Measurements from ENCODE around the gene C2orf68. TPM values are rescaled to one million over a fixed set of nuclear protein-coding genes. Genes with fewer than 3 reads are reported as not detected.
A peak's percentile ranks its signal among the peaks of the same experiment; 100 is the strongest.
"Not testable (repeated sequence)": the region's sequence is repeated elsewhere in the genome, so short reads cannot be mapped to it uniquely, and the experiment has no call there.

Gene C2orf68
- total RNA-seq, 1 donor from 2014 or later, result 47.8 TPM

DNA sequence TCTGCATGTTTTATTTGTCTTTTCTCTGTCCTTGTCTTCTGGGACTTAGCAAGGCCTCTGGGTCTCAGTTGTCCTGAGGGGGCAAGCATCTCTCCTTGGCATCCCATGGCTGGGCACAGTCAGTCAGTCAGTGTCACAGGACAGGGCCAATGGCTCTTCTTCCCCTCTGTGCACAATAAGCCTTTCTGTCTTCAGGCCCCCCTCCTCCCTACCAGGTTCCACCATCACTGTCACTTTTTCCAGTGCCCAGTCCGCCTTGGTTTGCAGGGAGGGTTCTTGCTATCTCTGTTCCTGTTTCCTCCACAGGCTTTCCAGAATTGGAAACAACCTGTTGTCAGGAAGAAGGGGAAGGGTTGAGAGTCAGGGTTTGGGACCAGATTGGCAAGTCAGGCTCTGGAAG, 29.4 kb downstream of the C2orf68 start:
- DNase-seq (ENCODE audit: low spot score), result no peak

DNA sequence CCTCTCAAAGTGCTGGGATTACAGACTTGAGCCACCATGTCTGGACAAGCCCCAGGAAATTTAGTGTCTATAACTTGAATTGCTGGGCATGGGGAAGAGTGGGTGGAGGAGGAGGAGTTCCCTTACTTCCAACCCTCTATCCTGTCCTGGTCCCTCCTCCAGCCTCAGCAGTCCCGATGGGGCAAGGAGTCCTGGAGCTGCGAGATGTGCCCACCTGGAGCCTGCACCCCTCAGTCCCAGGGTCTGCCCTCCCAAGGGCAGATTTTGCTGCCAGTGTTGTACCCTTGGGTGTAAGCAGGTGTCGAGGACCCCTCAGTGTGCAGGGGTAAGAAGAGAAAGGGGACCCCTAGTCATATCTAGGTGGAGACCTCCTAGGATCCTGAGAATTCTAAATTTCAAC, 31.7 kb downstream of the C2orf68 start:
- no peak for DNase-seq (ENCODE audit: low spot score)

DNA sequence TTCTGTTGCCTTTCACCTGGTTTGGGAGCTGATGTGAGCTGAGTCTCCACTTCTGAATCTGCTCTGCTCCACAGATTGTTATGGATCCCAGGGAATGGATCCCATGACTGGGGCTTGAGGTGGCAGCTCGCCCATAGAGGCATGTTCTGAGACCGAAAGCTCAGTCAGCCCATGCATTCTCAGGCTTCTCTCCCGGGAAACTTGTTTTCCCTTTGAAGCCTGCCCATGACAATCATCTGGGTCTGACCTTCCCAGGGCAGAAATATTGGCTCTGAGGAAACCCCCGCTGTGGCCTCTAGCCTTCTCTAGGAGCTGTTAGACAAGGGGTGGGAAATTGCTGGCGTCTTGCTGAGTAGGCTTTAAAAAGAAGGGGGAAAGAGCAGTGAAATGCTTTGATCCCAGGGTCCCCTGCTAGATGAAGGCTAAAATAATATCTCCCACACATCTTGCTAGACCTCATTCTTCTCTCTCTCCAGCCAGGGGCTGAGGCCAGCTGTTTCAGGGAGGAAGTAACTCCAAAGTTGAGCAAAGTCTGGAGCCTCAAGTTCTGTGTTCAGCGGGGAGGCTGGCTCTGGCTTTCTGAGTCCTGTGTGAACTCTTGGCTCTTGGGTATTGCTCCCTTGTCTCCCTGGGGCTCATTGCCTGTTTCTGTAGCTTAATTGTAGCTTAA, 32.5 kb downstream of the C2orf68 start:
- no peak for DNase-seq (ENCODE audit: low spot score)

DNA sequence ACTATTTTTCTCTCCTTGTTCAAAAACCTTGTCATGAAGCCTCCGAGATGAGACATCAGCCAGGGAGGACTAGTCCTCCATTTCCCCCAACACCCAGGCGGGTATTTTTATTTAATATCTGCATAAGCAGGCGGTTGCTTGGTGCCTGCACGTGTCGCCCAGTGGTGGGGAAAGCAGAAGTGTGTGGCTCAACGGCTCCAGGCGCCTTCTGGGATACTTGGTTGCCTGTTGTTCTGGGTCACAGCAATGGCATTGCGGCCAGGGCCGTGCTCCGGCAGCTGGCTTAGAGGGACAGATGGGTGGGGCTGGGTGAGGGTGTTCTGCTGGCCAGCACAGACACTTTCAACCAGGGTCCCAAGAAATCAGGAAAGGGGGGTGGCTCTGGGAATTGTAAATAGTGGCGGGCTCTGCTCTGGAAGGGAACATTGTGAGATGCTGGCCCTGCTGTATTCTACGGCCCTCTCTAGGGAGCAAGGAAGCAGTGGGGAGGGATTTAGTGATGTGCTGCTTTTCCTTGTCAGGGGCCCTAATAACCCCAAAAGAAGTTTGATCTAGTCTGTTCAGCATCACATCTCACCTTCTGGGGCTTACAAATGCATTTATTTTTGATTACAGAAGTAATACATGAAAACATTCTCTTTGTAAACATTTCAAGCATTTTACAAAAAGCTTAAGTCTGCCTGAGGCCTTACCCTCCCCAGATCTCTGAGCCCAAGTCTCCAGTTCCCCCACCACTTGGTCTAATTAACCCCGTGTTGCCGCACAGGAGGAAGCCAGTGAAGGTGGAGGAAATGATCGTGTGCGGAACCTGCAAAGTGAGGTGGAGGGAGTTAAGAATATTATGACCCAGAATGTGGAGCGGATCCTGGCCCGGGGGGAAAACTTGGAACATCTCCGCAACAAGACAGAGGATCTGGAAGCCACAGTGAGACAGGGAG, 33.4 kb downstream of the C2orf68 start:
- DNase-seq (ENCODE audit: low spot score), result peak; percentile 44

DNA sequence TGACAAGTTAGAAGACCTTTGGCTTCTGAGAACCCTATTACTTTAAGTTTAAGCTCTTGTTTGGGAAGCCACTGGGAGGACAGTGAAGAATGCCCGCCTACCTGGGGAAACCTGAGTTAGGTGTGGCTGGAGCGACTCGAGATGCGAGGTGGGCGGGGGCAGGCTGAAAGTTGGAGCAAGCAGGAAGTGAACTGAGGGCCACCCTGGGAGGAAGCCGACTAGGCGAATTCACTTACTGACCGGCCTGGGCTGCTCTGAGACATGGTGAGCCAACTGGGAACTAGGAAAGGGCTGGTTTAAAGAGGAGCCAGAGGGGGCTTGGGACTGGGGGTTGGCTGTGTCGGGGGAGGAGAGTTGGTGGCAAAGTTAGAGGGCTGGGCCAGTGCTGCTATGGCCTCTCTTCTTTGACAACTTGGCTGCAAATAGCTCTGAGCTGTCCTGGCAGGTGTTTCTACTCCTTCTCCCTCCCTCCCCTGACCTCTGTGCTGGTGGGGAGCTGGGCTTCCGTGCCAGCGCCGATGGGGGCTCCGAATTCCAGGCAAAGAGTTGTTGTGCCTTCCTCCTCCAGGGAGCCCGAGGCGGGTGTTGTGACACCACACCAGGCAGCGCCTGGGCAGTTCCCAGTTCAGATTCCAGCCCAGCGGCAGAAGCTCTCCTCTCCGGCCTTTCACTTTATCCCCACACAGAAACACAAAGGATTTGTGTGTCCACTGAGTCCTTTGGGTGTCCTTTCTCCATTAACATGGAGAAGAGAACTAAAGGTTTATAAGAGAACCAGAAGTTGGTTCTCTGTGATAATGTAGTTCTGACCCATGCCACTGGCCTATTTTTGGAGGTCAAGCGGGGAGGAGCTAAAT, 34.3 kb downstream of the C2orf68 start, which contains the start of gene VAMP8:
TSS of gene VAMP8 (plus strand) at position 201 of the 857 bp plus-strand sequence. CDS start at position 262, 61 bp downstream.
- peak; percentile 83 for DNase-seq (ENCODE audit: low spot score)

DNA sequence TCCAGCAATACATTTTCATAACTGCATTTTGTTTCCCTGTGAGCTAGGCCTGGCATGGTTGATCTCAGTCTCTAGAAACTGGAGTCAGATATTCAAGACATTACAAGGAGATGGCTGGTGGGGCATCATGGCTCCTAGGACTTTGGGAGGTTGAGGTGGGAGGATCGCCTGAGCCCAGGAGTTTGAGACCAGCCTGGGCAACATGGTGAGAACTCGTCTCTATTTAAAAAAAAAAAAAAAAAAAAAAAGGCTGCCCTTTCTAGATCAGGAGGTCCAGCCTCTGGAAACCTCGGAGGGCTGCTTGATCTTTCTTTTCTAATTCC, 34.8 kb downstream of the C2orf68 start:
- DNase-seq (ENCODE audit: low spot score), result no peak

DNA sequence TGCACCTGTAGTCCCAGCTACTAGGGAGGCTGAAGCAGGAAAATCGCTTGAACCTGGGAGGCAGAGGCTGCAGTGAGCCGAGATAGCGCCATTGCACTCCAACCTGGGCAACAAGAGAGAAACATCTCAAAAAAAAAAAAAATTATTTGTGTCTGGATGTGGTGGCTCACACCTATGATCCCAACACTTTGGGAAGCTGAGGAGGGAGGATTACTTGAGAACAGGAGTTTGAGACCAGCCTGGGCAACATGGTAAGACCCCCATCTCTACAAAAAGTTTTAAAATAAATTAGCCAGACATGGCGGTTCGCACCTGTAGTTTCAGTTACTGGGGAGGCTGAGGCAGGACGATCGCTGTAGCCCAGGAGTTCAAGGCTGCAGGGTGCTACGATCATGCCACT, 36.1 kb downstream of the C2orf68 start:
- no peak for DNase-seq (ENCODE audit: low spot score)

DNA sequence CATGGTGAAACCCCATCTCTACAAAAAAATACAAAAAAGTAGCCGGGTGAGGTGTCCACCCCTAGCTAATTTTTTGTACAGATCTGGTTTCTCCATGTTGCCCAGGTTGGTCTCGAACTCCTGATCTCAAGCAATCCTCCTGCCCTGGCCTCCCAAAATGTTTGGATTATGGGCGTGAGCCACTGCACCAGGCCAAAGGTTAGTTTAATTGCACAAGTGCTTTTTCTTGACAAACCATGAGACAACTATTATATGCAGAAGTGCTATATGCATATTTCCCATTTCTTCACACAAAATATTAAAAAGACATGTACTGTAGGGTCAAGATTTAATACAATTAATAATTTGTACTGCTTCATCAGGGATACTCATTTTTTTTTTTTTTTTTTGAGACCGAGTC, 45.6 kb downstream of the C2orf68 start:
- no peak for DNase-seq (ENCODE audit: low spot score)

DNA sequence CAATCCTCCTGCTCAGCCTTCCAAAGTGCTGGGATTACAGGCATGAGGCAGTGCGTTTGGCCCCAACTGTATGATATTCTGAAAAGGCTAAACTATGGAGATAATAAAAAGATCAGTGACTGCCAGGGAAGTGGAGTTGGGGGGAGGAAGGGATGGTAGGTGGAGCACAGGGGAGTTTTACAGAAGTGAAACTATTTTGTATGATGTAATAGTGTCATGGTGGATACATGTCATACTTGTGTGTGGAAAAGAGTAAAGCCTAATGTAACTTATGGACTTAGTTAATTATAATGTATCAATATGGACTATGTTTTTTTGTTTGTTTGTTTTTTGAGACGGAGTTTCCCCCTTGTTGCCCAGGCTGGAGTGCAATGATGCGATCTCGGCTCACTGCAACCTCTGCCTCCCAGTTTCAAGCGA, 47.7 kb downstream of the C2orf68 start:
- no peak for DNase-seq (ENCODE audit: low spot score)

DNA sequence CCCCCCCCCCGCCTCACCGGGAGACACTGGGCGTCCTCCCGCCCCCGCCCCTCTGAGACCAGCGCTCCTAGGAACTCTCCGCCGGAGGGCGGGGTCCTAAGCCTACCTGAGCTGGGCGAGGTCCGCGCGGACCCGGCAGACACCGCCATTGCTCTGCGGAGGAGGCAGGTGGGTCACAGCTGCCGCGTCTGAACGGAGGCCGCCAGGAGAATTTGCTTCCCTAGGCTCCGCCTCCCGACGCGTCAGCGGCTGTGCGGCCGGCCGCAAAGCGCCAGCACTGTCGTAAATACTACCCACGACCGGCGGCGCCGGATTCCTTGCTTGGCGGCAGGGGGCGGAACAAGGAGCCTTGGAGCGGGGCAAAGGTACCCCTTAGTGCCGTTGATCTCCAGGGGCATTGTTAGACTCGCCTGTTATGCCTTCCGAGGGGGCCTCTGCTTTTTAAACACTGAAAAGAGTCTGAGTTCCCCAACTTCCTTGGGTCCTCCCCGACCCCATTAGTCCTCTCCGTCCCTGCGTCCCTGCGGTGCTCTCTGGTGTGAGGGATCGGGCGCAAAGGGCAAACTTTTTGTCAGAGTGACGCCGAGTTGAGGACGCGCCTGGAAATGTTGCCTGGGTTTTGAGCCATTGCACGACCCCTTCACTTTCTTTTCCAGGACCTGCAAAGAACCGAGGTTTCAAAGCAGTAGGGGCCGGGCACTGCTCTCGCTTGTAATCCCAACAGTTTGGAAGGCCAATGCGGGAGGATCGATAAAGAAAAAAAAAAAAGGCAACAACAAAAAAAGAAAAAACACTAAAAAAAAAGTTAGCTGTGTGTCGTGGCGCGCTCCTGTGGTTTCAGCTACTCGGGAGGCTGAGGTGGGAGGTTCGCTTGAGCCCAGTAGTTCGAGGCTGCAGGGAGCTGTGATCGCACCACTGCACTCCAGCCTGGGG, 50.3 kb downstream of the C2orf68 start, which contains the start of gene GGCX:
TSS of gene GGCX (minus strand) at position 214 of the 933 bp plus-strand sequence. CDS start at position 149, 65 bp downstream.
- peak; percentile 96 for DNase-seq (ENCODE audit: low spot score)

DNA sequence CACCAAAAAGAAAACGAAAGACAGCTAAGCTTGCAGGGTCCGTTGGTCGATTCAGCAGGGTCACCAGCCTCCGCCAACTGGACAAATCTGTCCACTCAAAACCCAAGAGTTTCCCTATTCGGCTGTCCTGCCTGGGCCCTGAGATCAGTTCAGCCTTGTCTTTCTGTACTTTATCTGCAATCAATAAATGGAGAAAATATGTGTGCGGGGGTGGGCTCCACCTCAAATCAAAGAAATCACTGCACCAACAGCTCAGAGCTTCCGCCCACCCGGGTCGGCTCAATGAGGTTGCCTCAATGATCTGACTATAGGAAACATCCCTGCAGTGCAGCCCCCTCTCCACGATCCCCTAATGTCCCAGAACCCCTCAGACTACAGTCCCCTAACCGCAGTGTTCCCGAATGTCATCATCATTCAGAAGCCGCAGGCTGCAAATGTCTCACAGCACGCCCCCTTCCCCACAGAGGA, 51.0 kb downstream of the C2orf68 start:
- no peak for DNase-seq (ENCODE audit: low spot score)

DNA sequence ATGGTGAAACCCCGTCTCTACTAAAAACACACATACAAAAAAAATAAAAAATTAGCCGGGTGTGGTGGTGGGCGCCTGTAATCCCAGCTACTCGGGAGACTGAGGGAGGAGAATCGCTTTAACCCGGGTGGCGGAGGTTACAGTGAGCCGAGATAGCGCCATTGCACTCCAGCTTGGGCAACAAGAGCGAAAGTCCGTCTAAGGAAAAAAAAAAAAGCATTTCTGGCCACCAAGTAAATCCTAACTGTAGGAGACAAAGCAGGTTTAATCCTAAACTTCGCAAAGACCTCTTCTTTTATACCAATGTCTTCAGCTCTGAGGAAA, 51.5 kb downstream of the C2orf68 start:
- not testable (repeated sequence) for DNase-seq (ENCODE audit: low spot score)

DNA sequence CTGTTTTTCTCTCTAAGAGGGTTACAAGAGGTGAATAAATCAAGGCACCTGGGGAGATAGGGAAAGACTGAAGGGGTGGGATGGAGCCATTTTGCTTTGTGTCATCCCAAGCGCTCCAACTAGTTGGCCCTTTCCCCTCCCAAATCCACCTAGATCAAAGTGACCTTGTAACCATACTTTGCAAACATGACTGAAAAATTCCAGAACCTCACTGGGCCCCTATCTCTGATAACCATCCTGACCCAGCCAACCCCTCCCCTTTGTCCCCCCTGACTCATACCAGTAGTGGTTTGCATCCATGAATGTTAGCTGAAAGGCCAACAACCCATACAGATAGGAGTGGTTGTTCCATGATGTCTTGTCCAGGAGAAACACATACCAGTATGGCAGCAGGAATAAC, 53.7 kb downstream of the C2orf68 start:
- no peak for DNase-seq (ENCODE audit: low spot score)

DNA sequence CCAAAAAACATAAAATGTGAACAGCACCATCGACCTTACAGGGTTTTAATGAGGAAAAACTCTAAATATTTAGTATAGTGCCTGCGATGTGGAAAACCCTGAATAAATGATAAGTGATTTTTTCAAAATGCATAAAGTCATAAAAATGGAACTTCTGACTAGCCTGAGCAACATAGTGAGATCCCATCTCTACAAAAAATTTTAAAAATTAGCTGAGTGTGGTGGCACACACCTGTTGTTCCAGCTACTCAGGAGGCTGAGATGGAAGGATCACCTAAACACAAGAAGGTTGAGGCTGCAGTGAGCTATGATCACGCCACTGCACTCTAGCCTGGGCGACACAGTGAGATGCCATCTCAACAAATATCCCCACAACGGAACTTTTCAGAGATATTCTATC, 54.7 kb downstream of the C2orf68 start:
- no peak for DNase-seq (ENCODE audit: low spot score)

Other genes starting within 250 kb of the C2orf68 start
- 125 TPM for gene CAPG, start 201.7 kb downstream of the C2orf68 start, total RNA-seq
- gene SH2D6, start 193.4 kb downstream of the C2orf68 start, total RNA-seq, result 9.9 TPM
- gene MAT2A, start 72.9 kb downstream of the C2orf68 start, total RNA-seq, result 262 TPM
- gene GGCX, start 50.6 kb downstream of the C2orf68 start, total RNA-seq, result 77.4 TPM
- 178 TPM for gene VAMP8, start 34.5 kb downstream of the C2orf68 start, total RNA-seq
- 48.8 TPM for gene VAMP5, start 27.6 kb downstream of the C2orf68 start, total RNA-seq
- 94.1 TPM for gene RNF181, start 16.3 kb downstream of the C2orf68 start, total RNA-seq
- 31.9 TPM for gene TMEM150A, start 9.4 kb downstream of the C2orf68 start, total RNA-seq
- 44.1 TPM for gene USP39, start 4.1 kb upstream of the C2orf68 start, total RNA-seq
- gene SFTPB, start 56.1 kb upstream of the C2orf68 start, total RNA-seq, result 11.5 TPM
- gene GNLY, start 82.3 kb upstream of the C2orf68 start, total RNA-seq, result 0.95 TPM
- 9.0 TPM for gene ATOH8, start 141.9 kb upstream of the C2orf68 start, total RNA-seq